H1 (cell line): ENCODE data around the gene ANO2. TPM values are rescaled to one million over a fixed set of nuclear protein-coding genes. Genes with fewer than 3 reads are reported as not detected.

ENCODE experiments used
- CHD1 ChIP-seq: IDR thresholded peaks from 2 replicates; pipeline ENCODE4 v1.6.1; 2012; ENCODE audit warnings: low read depth, low read length, improper control_type of control experiment
- CHD2 ChIP-seq: IDR thresholded peaks from 2 replicates; pipeline ENCODE4 v1.6.1; 2012; ENCODE audit warnings: low read length, improper control_type of control experiment
- CHD7 ChIP-seq: fragments of 300-600 bp; sonication (generic); IDR thresholded peaks from 2 replicates; pipeline ENCODE4 v1.7.1; 2012; ENCODE audit warnings: low read length, moderate library complexity, mild to moderate bottlenecking, inconsistent platforms; ENCODE audit not compliant: insufficient replicate concordance
- E2F6 ChIP-seq: IDR thresholded peaks from 2 replicates; pipeline ENCODE4 v1.6.1; 2012; ENCODE audit warnings: inconsistent platforms
- EP300 ChIP-seq, 2 experiments: IDR thresholded peaks; 1 replicate in 1 of 2; 2 replicates in 1 of 2; pipeline ENCODE4 v1.6.1; 2011 to 2012; ENCODE audit warnings: low read depth in 2 of 2, low read length in 2 of 2, mild to moderate bottlenecking in 2 of 2, borderline replicate concordance in 1 of 2, inconsistent platforms in 1 of 2, moderate library complexity in 1 of 2
- KDM1A ChIP-seq: fragments of 200-600, 300-600 bp; sonication (generic); IDR thresholded peaks from 2 replicates; pipeline ENCODE4 v1.7.1; 2016; ENCODE audit warnings: mild to moderate bottlenecking, low read length, borderline replicate concordance
- KDM5A ChIP-seq: fragments of 200-600 bp; IDR thresholded peaks from 2 replicates; pipeline ENCODE4 v1.7.1; 2012; ENCODE audit warnings: mild to moderate bottlenecking, low read length, inconsistent platforms, mixed read lengths
- NANOG ChIP-seq: IDR thresholded peaks from 2 replicates; pipeline ENCODE4 v1.6.1; 2011; ENCODE audit warnings: low read length, low read depth, mild to moderate bottlenecking, inconsistent platforms; ENCODE audit not compliant: insufficient read depth, poor library complexity, severe bottlenecking
- PHF8 ChIP-seq: fragments of 200-600 bp; sonication (generic); conservative IDR thresholded peaks from 2 replicates; pipeline ENCODE4 v1.7.1; 2012; ENCODE audit warnings: low read depth, mild to moderate bottlenecking, inconsistent platforms, low read length, moderate library complexity
- POLR2A ChIP-seq, 2 experiments: IDR thresholded peaks; 1 replicate in 1 of 2; 2 replicates in 1 of 2; pipeline ENCODE4 v1.6.1; 2011; ENCODE audit warnings: low read depth in 2 of 2, low read length in 2 of 2, mild to moderate bottlenecking in 2 of 2; ENCODE audit errors: control extremely low read depth in 1 of 2
- RBBP5 ChIP-seq: IDR thresholded peaks from 2 replicates; pipeline ENCODE4 v1.7.1; 2012; ENCODE audit warnings: low read depth, mild to moderate bottlenecking, inconsistent platforms, low read length, moderate library complexity, borderline replicate concordance
- TAF1 ChIP-seq: IDR thresholded peaks from 2 replicates; pipeline ENCODE4 v1.6.1; 2011; ENCODE audit warnings: mild to moderate bottlenecking, low read depth, low read length
- polyA plus RNA-seq, 7 experiments: library from polyadenylated mRNA; depleted of rRNA in 3 of 7; stranded (reverse) in 5 of 7; unstranded in 2 of 7; fragments of >200 nt in 5 of 7; fragments of 200-250 nt in 2 of 7; gene quantifications; 1 replicate in 5 of 7; 2 replicates in 1 of 7; 4 replicates in 1 of 7; pipeline versions ENCODE4 v1.2.1 to v1.2.3, GENCODE V29; 2011 to 2013; ENCODE audit warnings: missing spikeins in 2 of 7, mixed read lengths in 2 of 7
- total RNA-seq: library from RNA; stranded (reverse); fragmentation: NEBNext Ultra II Directional; extraction: Animal tissue kit (Norgen Biotek cat#: 25700); gene quantifications from 2 replicates; pipeline ENCODE4 v1.2.1, GENCODE V29; 2021

Gene ANO2
- total and polyA plus RNA-seq, 2 of the 8 experiments (the other 6 are each of a cell fraction or from before 2014, with no cell fraction given), result 1.9 to 5.5 TPM

GRCh38 chr12:5984873-5985272 lies 39.8 kb upstream of the ANO2 start (continued):
- TF ChIP-seq CHD7, result no peak
- no peak for TF ChIP-seq TAF1
- no peak for TF ChIP-seq CHD1
- TF ChIP-seq POLR2A (IDR thresholded peaks at IDR 0.05; ENCODE audit: control extremely low read depth in 1 of 2, low read depth in 2 of 2, low read length in 2 of 2), result no peak
- TF ChIP-seq E2F6, result no peak
- no peak for TF ChIP-seq KDM5A
- no peak for TF ChIP-seq PHF8
- TF ChIP-seq KDM1A, result no peak
- no peak for TF ChIP-seq NANOG
- TF ChIP-seq RBBP5, result no peak
- TF ChIP-seq CHD2, result no peak
- no peak for TF ChIP-seq EP300 (IDR thresholded peaks at IDR 0.05; ENCODE audit: borderline replicate concordance in 1 of 2, low read depth in 2 of 2, low read length in 2 of 2)
